Astrocyte (in vitro differentiated cells and primary cell): ENCODE data around the gene GYPC. TPM values are rescaled to one million over a fixed set of nuclear protein-coding genes. Genes with fewer than 3 reads are reported as not detected.

Experiments
- DNase-seq: peaks from one replicate; pipeline ENCODE4 v3.0.0-alpha.2; 2010; ENCODE audit warnings: low read depth
- FAIRE-seq: peaks from 2 replicates; lab custom pipeline; 2011; peaks lifted over from hg19 to GRCh38; lab: Jason Lieb, UNC
- H2AFZ ChIP-seq: 2 replicates; pipeline ENCODE4 v1.6.0; 2012; ENCODE audit warnings: low read depth, low read length, inconsistent platforms
- H3K27ac ChIP-seq: 2 replicates; pipeline ENCODE4 v1.5.1; 2011; ENCODE audit warnings: low read depth, low read length, inconsistent platforms
- H3K27me3 ChIP-seq: 2 replicates; pipeline ENCODE4 v1.6.0; 2011; ENCODE audit warnings: low read length, inconsistent platforms; ENCODE audit not compliant: insufficient read depth
- H3K36me3 ChIP-seq: 2 replicates; pipeline ENCODE4 v1.5.1; 2011; ENCODE audit warnings: low read length, inconsistent platforms; ENCODE audit not compliant: insufficient read depth
- H3K4me1 ChIP-seq: 2 replicates; pipeline ENCODE4 v1.5.1; 2011; ENCODE audit warnings: low read length, inconsistent platforms; ENCODE audit not compliant: insufficient read depth
- H3K4me2 ChIP-seq: 2 replicates; pipeline ENCODE4 v1.6.0; 2012; ENCODE audit warnings: low read length, inconsistent platforms
- H3K4me3 ChIP-seq: 2 replicates; pipeline ENCODE4 v1.5.1; 2011; ENCODE audit warnings: low read depth, mild to moderate bottlenecking, low read length, inconsistent platforms; ENCODE audit not compliant: insufficient read depth
- H3K79me2 ChIP-seq: 2 replicates; pipeline ENCODE4 v1.6.0; 2012; ENCODE audit warnings: mild to moderate bottlenecking, low read length, inconsistent platforms; ENCODE audit not compliant: insufficient read depth
- H3K9ac ChIP-seq: 2 replicates; pipeline ENCODE4 v1.6.0; 2012; ENCODE audit warnings: mild to moderate bottlenecking, low read length, inconsistent platforms
- H3K9me3 ChIP-seq: 2 replicates; pipeline ENCODE4 v1.5.1; 2012; ENCODE audit warnings: low read depth, mild to moderate bottlenecking, low read length, inconsistent platforms; ENCODE audit not compliant: insufficient read depth
- H4K20me1 ChIP-seq: 2 replicates; pipeline ENCODE4 v1.6.0; 2012; ENCODE audit warnings: low read length, inconsistent platforms; ENCODE audit not compliant: insufficient read depth
- H3K27ac Mint-ChIP-seq: one replicate; pipeline ENCODE4 v1.8.0; 2021; ENCODE audit warnings: mild to moderate bottlenecking, mixed read lengths; ENCODE audit not compliant: unreplicated experiment
- H3K27me3 Mint-ChIP-seq: one replicate; pipeline ENCODE4 v1.8.0; 2021; ENCODE audit warnings: low read depth, mixed read lengths; ENCODE audit not compliant: unreplicated experiment
- H3K36me3 Mint-ChIP-seq: one replicate; pipeline ENCODE4 v1.8.0; 2021; ENCODE audit warnings: low read depth, mixed read lengths; ENCODE audit not compliant: unreplicated experiment
- H3K4me1 Mint-ChIP-seq: one replicate; pipeline ENCODE4 v1.8.0; 2021; ENCODE audit warnings: low read depth, mixed read lengths; ENCODE audit not compliant: unreplicated experiment
- H3K4me3 Mint-ChIP-seq: one replicate; pipeline ENCODE4 v1.8.0; 2021; ENCODE audit warnings: mild to moderate bottlenecking, moderate library complexity, mixed read lengths; ENCODE audit not compliant: unreplicated experiment
- H3K9me3 Mint-ChIP-seq: one replicate; pipeline ENCODE4 v1.8.0; 2021; ENCODE audit warnings: mild to moderate bottlenecking, mixed read lengths; ENCODE audit not compliant: unreplicated experiment
- CTCF ChIP-seq: IDR thresholded peaks from 2 replicates; pipeline ENCODE4 v1.5.1; 2011; ENCODE audit warnings: low read depth, mild to moderate bottlenecking, inconsistent platforms, low read length, moderate library complexity; ENCODE audit not compliant: insufficient read depth
- EZH2 ChIP-seq: IDR thresholded peaks from 2 replicates; pipeline ENCODE4 v1.6.1; 2012; ENCODE audit warnings: mild to moderate bottlenecking, low read length, inconsistent platforms; ENCODE audit not compliant: insufficient read depth
- total RNA-seq: library from RNA; stranded (reverse); gene quantifications from 2 replicates; pipeline ENCODE4 v1.2.1, GENCODE V29; 2021

The GYPC gene
- total RNA-seq, 1 donor from 2014 or later, result 29.3 TPM

- no peak overlapping the region for H3K4me3 Mint-ChIP-seq
Measured at GRCh38 chr2:126722081-126722480, 66.1 kb downstream of the GYPC start.

GRCh38 chr2:126722546-126722945 is 66.6 kb downstream of the GYPC start:
- no peaks in the 10 kb centered on the region for H3K4me1 ChIP-seq
- H3K27me3 Mint-ChIP-seq, result no peaks in the 10 kb centered on the region
- H3K9ac ChIP-seq, result no peak overlapping the region
- H2AFZ ChIP-seq, result no peak overlapping the region
- no peaks in the 10 kb centered on the region for H3K9me3 ChIP-seq
- H3K27ac Mint-ChIP-seq, result no peak overlapping the region
- DNase-seq, result no peak
- H3K36me3 ChIP-seq, result no peaks in the 10 kb centered on the region
- H3K36me3 Mint-ChIP-seq, result no peaks in the 10 kb centered on the region
- peaks cover 12% of the 10 kb centered on the region for H3K4me1 Mint-ChIP-seq
- H3K9me3 Mint-ChIP-seq, result peaks cover 12% of the 10 kb centered on the region
- no peaks in the 10 kb centered on the region for H3K79me2 ChIP-seq
- no peak overlapping the region for H3K4me2 ChIP-seq
- no peaks in the 10 kb centered on the region for H3K27me3 ChIP-seq
- H3K27ac ChIP-seq, result no peak overlapping the region
- FAIRE-seq, result no peak
- H3K4me3 Mint-ChIP-seq, result no peak overlapping the region
- H3K4me3 ChIP-seq, result no peak overlapping the region
- no peak for TF ChIP-seq EZH2
- no peak for TF ChIP-seq CTCF
- H4K20me1 ChIP-seq, result no peaks in the 10 kb centered on the region

More at GRCh38 chr2:126722081-126722480, 66.1 kb downstream of the GYPC start:
- no peaks in the 10 kb centered on the region for H4K20me1 ChIP-seq
- Mint-ChIP-seq H3K36me3 (no peaks in the 10 kb centered on the region), H3K27me3 (no peaks in the 10 kb centered on the region), H3K27ac (no peak overlapping the region), H3K9me3 (peaks cover 12% of the 10 kb centered on the region), H3K4me1 (peaks cover 12% of the 10 kb centered on the region)
- no peak overlapping the region for H3K4me3 ChIP-seq
- no peaks in the 10 kb centered on the region for H3K79me2 ChIP-seq
- H3K4me1 ChIP-seq, result no peaks in the 10 kb centered on the region
- FAIRE-seq (no peak), DNase-seq (no peak)
- H3K27ac ChIP-seq, result no peak overlapping the region
- H3K4me2 ChIP-seq, result no peak overlapping the region
- TF ChIP-seq EZH2 (no peak), CTCF (no peak)
- no peak overlapping the region for H2AFZ ChIP-seq
- H3K36me3 ChIP-seq, result no peaks in the 10 kb centered on the region
- no peaks in the 10 kb centered on the region for H3K27me3 ChIP-seq
- H3K9me3 ChIP-seq, result no peaks in the 10 kb centered on the region
- H3K9ac ChIP-seq, result no peak overlapping the region

GRCh38 chr2:126723281-126723815 is 67.4 kb downstream of the GYPC start:
- Mint-ChIP-seq H3K27ac (no peak overlapping the region), H3K36me3 (no peaks in the 10 kb centered on the region), H3K27me3 (no peaks in the 10 kb centered on the region), H3K4me3 (no peak overlapping the region), H3K9me3 (peaks cover 12% of the 10 kb centered on the region), H3K4me1 (peaks cover 12% of the 10 kb centered on the region)
- H2AFZ ChIP-seq, result no peak overlapping the region
- no peaks in the 10 kb centered on the region for H3K4me1 ChIP-seq
- FAIRE-seq, result no peak
- H3K79me2 ChIP-seq, result no peaks in the 10 kb centered on the region
- no peaks in the 10 kb centered on the region for H3K9me3 ChIP-seq
- no peak for TF ChIP-seq CTCF
- no peak for TF ChIP-seq EZH2
- H3K27me3 ChIP-seq, result no peaks in the 10 kb centered on the region
- DNase-seq, result no peak
- no peak overlapping the region for H3K4me2 ChIP-seq
- no peaks in the 10 kb centered on the region for H3K36me3 ChIP-seq
- no peak overlapping the region for H3K27ac ChIP-seq
- H3K4me3 ChIP-seq, result no peak overlapping the region
- no peak overlapping the region for H3K9ac ChIP-seq
- no peaks in the 10 kb centered on the region for H4K20me1 ChIP-seq
